Stimulated activated CD4-positive, alpha-beta T cell treated with anti-CD3 and anti-CD28 coated beads, Interleukin-1b, Interleukin-23, amount 100 ng/mL, for 48 hours (primary cell): Measurements from ENCODE around the gene SESTD1.

ENCODE experiments used
- DNase-seq: peaks from one replicate; pipeline ENCODE4 v3.0.0-alpha.2; 2020

Gene SESTD1

DNA sequence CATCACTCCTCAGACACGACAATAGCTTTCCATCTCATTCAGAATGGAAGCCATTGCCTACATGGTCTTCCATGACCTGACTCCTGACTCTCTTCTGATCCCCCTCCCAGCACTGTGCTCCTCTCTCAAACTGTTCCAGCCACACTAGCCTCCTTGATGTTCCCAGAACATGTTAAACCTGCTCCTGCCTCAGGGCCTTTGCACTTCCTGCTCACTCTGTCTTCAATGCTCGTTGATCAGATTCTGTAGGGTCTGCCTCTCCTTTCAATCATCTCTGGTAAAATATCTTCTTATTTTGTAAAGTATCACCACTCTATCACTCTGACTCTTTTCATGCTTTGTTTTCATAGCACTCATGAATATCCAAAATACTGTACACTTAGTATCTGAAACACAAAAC, 84.9 kb downstream of the SESTD1 start:
- no peak for DNase-seq

DNA sequence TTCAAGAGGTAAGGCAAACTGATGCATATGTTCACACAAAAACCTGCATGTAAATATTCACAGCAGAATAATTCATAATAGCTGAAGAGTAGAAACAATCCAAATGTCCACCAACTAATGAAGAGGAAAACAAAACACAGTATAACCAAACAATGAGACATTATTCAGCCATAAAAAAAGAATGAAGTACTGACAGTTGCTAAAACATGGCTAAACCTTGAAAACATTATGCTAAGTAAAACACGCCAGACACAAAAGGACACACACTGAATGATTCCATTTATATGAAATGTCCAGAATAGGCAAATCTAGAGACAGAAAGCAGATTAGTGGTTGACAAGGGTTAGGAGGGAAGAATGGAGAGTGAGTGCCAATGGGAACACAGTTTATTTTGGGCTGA, 86.9 kb downstream of the SESTD1 start:
- no peak for DNase-seq

DNA sequence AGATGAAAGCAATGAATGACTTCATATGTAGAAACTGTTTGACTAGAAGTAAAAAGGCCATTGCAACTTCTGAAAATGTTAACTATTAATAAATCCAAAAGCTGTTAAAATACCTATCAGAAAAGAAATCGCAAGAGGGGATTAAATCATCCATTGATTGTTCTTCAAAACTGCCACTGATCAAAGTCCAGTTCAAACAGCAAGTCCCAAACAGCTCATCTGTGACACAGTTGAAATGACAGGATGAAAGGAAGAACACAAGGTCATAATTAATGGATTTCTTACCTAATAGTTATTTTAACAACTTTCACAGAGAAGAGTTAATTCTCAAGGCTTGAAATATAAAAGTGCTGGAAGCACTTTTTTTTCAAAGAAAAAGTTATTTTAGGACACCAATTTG, 90.4 kb downstream of the SESTD1 start:
- DNase-seq, result no peak

DNA sequence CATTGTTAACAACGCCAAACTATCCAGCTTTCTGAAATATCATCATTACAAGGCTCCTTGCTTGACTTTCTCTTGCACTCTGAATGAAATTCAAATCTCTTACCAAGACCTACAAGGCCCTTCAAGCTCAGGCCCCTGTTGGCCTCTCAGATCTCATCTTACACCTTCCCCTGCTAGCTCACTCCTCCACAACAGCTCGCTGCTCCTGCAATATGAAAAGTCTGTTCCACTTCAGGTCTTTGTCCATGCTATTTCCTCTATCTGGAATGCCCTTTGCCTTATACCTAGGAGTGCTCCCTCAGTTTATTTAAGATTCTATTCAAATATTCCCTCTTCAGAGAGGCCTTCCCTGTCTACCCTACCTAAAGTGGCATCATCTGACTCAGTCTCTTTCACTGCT, 91.7 kb downstream of the SESTD1 start:
- no peak for DNase-seq

DNA sequence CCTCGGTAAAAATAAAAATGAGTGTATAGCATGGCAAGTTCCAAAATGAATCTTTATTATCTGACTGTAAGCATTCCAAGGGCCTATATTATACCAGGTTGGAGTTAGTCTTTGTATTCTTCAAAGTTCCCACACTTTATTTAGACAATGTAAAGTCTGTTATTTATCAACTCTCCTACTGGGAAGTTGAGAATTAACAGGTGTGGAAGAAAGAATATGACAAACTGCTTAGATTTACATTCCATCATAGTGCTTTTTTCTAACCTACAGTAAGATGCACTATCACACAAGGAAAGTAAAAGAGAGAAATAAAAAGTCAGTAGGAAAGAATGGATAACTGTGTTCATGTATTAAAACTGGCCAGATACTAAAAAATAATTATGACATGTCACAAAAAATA, 93.3 kb downstream of the SESTD1 start:
- DNase-seq, result no peak

DNA sequence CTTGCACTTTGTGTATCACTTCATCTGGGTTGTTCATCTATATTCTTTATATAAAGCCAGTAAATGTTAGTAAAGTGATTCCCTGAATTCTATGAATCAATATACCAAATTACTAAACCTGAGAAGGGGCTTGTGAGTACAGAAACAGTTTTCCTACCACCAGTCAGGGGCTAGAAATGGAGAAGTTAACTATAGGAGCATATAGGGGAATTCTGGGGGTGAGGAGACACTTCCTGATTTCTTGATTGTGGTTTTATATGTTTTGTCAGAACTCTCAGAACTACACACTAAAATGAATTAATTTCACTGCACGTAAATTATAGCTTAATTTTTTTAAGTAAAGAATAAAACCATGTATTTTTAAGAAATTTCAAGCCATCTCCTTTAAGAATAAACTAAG, 93.7 kb downstream of the SESTD1 start:
- DNase-seq, result no peak

DNA sequence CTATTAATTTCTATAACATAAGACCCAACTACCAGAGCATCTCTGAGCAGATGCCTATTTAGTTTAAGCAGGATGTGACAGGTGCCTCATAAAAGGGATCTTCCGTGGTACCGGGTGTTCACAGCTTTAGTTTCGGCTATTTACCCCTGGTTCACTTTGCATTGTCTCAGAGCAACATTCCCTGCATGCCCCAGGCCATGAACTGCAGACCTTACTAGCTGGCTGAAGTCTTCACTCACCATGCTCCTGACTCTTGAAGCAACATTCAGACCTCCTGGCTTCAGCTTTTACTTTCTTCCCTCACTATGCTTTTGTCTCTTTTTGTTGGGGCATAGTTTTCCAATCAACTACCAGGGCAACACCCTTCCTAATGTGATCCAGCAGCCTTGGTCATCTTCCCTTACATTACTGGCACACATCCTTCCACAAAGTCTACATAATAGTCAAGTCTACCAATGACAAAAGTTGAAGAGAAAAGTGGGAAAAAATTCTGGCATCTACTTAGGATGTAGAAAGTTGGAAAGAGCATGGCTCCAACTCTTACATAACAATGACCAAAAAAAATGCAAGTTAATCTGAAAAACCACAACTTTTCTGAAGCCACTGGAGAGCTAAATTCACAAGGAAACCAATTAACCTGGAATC, 99.2 kb downstream of the SESTD1 start:
- no peak for DNase-seq

DNA sequence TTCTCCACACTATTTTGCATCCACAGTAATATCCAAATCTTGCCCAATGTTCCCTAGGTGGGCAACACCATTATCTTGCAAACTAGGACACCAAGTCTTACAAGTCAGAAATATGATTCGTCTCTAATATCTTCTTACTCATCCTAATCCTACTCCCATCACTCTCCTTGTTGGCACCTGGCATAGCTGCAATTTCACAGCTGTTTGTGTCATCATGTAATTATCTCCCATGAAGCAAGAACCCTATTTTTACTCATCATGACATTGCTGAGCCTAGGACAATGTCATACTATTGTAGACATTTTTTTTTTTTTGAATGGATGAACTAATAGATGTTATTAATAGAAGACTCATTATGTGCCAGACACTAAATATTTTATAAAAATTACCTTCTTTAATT, 123.4 kb downstream of the SESTD1 start:
- DNase-seq, result no peak

DNA sequence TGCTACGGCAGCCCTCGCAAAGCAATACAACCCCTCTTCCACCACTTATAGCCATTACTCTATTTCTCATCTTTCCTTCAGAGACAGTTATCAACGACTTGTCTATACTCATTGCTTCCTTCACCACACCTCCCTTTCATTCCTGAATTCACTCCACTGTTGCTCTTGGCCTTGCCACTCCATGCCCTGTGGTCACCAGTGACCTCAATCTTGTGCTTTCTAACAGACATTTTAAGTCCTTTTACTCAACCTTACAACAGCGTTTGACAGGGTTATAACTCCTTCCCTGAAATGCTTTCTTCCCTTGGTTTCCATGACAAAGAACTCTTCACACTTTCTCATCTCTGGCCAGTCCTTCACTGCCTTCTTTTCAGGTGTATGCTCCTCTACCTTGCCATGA, 124.1 kb downstream of the SESTD1 start:
- DNase-seq, result no peak

DNA sequence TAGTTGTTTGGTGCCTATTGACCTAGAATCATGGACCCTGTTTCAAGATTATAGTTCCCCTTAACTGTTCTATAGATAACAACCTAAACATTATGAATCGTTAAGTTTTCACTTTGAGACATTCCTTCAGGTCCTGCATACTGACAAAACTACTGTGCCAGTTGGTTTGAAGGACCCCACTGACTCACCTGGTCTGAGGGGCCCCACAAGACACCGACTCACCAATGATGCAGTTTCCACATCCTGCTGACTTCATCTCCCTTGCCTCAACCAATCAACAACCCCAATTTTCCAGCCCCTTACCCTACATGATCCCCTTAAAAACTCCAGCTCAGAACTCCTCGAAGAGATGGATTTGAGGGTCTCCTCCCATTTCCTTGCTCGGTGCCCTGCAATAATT, 125.1 kb downstream of the SESTD1 start:
- DNase-seq, result peak; percentile 61

DNA sequence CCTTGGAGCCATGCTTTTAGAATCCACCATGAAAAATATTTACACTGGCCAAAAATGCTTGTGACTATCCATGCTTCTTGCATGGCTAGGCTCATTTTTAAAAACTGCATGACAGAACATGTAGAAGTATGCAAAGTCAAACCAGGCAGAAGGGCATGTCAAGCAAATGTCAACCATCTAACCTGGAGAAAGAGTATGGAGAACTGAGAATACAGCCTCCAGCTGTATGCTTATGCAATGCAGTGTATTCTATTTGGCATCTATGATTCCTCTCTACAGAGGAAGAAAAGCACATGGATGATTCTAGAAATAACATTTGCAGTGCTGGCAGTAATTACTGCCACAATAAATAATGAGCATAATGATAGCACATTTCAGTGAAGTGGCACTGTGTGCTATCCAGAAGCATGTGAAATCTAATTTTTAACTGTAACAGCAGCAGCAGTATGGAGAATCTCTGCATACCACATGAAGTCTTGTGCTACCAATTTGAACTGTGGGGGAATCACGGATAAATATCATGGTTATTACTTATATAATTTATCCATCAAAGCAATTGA, 127.4 kb downstream of the SESTD1 start:
- DNase-seq, result no peak

DNA sequence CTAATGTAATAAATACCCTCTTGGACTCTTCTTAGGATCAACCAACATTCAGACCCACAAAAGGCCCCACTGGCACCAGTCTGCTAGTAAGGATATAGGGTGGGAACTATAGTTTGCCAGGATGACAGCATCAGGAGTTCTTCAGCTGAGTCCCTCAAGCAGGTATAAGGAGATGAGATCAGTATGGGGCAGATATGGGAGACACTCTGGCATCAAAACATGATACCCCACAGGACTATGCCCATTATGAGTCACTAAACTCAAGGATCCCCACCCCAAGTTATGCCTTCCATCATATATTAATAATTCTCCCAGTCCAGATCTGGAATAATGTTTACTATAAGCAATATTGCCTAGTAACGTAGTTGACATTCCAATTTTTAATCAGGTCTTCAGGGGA, 131.6 kb downstream of the SESTD1 start:
- DNase-seq, result no peak

DNA sequence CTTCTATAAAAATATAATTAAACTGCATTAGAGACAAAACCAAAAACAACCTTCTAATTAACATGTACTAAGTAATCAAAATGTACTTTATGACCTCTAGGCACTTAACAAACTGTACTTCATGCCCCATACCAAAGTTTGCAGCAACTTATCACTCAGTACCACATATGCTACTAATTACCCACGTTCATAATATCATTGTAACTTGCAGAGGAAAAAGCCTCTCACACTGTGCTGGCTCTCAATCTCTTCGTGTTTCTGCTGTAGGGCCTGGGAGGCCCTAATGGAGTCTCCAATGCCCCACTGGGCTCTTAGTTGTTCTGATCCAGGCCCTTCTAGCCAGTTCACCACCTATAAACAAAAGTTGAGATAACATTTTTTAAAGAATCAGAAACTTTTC, 132.6 kb downstream of the SESTD1 start:
- DNase-seq, result no peak

DNA sequence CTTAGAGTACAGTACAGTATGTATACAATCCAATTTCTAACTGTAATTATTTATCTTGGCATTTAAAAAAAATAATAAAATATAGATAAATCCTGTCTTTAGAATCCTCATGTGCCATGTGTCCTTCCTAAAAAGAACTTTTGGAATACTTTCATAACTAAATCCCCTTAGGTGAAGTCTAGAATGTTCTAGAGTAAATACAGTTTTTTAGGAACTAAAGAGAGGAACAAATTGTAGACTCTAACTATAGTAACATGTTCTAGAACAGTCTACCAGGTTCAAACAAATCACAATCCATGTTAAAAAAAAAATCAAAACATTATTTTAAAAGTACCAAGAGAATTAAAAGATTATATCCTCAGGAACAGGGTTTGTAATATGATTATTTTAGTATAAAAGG, 134.1 kb downstream of the SESTD1 start:
- DNase-seq, result no peak

DNA sequence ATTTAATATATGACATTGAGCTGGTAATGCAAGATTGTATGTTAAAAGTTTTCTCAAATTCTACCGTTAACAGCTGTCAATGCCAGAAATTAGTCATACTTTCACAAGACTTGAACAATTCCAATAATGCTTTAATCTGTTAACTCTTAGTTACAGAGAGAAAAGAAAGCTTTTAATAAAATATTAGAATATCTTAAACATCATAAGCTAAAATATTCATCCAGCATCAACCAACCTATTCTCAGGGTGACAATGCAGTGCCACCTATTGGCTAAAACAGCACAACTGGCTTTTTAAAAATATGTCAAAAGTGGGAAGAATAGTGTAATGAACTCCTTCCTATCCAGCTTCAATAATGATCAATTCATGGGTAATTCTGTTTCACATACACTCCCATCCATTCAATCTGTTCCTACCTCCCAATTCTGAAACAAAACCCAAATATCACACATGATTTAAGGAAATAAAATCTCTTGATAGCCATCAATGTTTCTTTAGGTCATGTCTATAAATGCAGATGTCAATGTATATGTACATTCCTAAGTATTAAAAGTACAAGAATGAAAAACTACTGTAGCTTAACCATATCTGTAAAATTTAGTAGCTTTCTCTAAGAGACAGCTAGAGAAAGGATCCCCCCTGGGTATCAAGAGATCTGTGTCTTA, 134.9 kb downstream of the SESTD1 start:
- DNase-seq, result no peak

DNA sequence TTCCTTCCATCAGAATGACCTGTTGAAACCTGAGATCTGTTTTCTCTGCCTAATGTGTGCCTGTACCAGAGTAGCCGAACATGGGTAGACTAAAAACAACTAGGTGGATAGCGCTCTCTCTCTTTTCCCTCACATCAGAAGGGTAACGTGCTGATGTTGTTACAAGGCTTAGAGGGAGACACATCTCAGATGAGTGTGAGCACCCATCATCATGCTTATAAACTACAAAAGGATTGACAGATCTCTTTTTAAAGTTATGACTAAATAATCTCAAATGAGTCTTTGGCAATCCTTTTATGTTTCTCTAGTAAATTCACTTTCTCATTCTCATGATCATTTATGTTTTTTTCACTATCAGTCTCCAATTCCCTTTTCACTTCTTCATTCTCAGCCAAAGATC, 139.2 kb downstream of the SESTD1 start:
- DNase-seq, result no peak

DNA sequence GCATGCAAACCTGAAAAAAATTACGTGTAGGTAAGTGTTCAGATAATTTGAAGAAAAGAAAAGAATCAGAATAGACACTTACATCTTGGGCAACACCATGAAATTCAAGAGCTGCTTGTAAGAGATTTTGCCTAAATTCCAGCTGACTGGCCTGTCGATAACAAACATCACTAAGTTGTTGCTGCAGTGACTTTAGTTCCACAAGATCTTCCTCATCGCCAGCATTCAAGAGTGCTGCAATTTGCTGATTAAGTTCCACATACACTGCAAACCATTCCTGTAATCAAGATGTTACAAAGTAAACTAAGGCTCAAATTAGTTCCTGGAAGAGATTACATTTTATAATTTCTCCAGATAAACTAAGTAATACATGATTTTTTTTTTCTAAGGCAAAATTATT, 140.3 kb downstream of the SESTD1 start:
- no peak for DNase-seq

DNA sequence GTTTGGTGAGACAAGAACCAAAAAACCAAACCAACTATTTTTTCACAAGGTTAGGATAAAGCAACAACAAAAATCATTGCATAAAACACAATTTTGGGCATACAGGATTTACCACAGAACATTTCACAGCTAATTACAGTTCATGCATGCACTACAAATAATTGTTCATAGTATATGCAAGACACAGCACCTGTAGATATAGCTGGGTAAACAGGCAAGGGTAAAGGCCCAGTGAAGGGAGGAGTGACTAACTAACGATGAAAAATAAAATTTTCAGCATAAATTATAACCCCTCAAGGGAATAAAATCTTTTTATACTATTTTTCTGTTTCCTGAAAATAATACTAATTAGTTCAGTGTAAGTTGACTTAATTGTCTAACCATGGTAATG, 141.4 kb downstream of the SESTD1 start:
- DNase-seq, result no peak

DNA sequence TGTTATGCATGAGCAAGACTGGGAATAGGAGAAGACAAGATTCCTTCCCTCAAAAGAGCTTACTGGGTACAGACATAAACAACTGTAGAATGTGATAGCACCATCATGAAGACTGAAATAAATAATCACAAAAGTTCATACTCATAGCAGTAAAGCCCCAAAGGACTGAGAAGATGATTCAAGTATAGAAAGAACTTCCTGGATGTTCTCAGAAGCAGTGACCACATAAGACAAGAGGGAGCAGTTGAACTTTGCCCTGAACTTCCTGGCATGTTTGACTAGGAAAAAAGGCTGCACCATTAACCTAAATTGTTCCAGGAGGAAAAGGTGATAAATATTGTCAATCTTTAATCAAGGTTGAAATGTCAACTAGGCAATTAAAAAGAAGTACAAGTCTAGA, 156.9 kb downstream of the SESTD1 start:
- no peak for DNase-seq

DNA sequence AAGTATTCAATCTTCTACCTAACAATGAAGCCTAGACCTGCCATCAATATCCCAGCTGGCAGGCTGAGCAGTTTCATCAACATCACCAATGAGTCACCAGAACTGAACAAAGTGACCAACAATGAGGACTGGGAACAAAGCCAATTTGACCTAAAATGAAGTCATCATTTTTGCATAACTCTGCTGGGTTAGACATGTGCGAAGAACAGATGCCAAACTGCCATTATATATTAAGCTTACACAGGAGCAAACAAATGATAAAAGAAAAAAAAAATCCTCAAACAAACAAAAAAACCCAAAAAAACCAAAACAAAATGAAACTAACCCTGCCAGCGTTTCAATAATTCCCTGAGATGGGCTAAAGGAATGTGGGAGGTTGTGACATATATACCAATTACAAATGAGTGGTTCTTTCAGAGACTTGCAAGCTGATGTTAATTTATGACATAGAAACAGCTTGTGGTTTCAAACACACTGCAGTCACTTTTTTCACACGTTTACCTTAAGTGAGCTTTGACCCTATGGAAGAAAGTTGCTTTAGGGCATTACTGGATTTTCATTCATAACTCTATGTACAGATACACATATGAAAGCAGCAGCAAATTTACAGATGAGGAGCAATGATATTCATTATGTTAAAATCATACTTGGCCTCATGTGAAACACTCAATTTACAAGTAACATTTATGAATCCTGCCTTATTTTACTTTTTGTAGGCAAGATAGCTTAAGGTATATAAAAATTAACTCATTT, 157.8 kb downstream of the SESTD1 start:
- peak; percentile 14 for DNase-seq

DNA sequence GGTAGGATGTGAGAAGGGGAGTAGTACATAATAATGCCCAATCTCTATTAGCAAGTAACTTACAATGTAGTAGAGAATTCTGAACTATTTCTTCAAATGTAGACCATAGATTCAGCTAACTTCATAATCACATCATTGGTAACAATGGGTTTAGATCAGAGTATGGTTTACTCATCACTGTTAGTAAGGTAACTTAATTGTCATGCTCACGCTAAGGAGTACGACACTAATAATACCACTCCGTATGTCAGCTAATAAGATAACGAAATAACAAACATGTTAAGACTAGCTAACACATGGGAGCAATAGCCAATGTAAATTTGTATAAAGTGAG, 158.3 kb downstream of the SESTD1 start:
- DNase-seq, result no peak

DNA sequence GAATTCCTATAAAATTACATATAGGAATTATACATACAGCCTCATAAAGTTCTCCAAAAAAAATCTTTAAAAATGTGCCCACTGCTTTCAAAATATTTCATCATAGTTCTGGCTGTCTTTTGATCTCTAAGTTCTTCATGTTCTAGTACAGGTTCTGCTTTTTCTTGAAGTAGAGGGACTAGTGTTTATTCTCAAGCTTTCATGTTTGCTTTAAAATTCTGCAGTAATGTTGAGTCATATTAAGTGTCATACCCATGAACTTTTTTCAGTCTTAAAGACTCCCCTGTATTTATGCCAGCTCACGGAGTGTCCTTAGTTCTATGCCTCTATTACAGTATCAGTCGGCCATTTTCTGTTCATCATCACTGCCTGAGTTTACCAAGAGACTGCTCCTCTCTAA, 159.9 kb downstream of the SESTD1 start:
- no peak for DNase-seq

DNA sequence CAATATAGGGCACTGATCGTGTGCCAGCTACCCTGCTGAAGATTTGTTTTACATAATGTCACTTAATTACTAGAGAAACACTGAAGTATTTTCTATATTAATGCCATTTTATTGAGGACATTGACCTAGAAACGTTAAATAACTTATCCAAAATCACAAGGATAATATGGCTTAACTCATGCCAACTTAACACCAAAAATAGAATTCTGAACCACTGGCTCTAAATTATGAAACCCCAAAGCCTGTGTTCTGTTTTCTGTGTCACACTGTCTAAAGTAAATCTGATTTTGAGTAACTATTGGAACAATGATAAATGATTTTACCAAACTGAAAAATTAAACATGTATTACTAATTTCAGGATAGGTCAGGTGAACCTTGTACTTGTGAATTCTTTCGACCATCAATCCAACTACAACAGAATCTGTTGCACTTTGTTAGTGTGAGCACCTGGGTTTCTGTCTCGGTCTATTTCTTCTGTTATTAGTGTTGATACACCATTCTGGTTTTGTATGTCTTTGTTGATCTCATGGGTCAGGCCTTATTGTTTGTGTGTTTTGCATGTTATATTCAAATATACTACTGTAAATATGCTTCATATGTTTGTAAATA, 166.4 kb downstream of the SESTD1 start:
- DNase-seq, result no peak

DNA sequence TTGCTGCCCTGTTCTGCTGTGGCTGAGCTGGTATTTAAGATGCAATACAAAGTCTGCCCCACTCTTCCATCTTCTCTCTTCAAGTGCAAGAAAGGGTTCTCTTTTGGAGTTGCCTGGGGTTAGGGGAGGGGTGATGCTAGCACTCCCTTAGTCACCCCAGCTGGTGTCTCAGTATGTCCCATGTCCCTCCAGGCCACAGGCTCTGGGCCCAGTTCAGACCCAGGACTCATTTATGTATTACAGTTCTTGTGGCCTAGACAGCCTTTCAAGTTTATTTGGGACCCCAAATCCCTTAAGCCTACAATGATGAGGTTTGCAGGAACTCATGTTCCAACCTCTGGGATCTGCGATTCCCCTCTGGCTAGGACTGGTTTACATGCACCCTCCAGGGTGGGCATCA, 167.5 kb downstream of the SESTD1 start:
- no peak for DNase-seq
